NCI-H2227 treated with DMSO at 0.1 percent for 48 hours (cell line): Measurements from ENCODE around the gene HACD3.
"Not testable (repeated sequence)": the region's sequence is repeated elsewhere in the genome, so short reads cannot be mapped to it uniquely, and the experiment has no call there.

ENCODE experiments used
- DNase-seq: peaks from one replicate; lab custom pipeline; 2025; lab: John Stamatoyannopoulos, UW

HACD3 gene

GRCh38 chr15:65603134-65603533 lies 72.9 kb downstream of the HACD3 start:
- DNase-seq: no peak

- DNase-seq: no peak
These were observed 73.3 kb downstream of the HACD3 start for GRCh38 chr15:65603559-65603958.

GRCh38 chr15:65610871-65611718 lies 80.8 kb downstream of the HACD3 start, which contains the start of gene INTS14:
Gene INTS14, minus strand, starts transcription at chr15:65611131. Its CDS starts 3,751 bp downstream, at chr15:65607380.
- peak; percentile 92 for DNase-seq

GRCh38 chr15:65611888-65612615 lies 81.8 kb downstream of the HACD3 start:
- no peak for DNase-seq

GRCh38 chr15:65612616-65612946 lies 82.3 kb downstream of the HACD3 start:
- no peak for DNase-seq

- no peak for DNase-seq
These were observed 82.9 kb downstream of the HACD3 start for GRCh38 chr15:65612949-65613744.

GRCh38 chr15:65615887-65616286 lies 85.6 kb downstream of the HACD3 start:
- DNase-seq: not testable (repeated sequence)

- no peak for DNase-seq
These were observed 88.4 kb downstream of the HACD3 start for GRCh38 chr15:65618560-65619109.

- DNase-seq: no peak
These were observed 89.5 kb downstream of the HACD3 start for GRCh38 chr15:65619626-65620290.

GRCh38 chr15:65620833-65621232 lies 90.6 kb downstream of the HACD3 start:
- no peak for DNase-seq

- no peak for DNase-seq
These were observed 91.4 kb downstream of the HACD3 start, which contains the start of gene SLC24A1 for GRCh38 chr15:65621638-65622037. Gene SLC24A1, plus strand, starts transcription at chr15:65621938. Its CDS starts 2,143 bp downstream, at chr15:65624081.

GRCh38 chr15:65623103-65623502 lies 92.8 kb downstream of the HACD3 start:
- no peak for DNase-seq

- no peak for DNase-seq
These were observed 96.6 kb downstream of the HACD3 start for GRCh38 chr15:65626856-65627255.
